PC-9 (cell line): ENCODE results near the gene FARS2. TPM values are rescaled to one million over a fixed set of nuclear protein-coding genes. Genes with fewer than 3 reads are reported as not detected.

Experiments
- BruUV-seq: library from RNA; stranded (reverse); fragments of 400-500 nt; replicated peaks from 2 replicates; lab custom pipeline; 2021; lab: Mats Ljungman, UMichigan
- CTCF ChIA-PET: fragments of 300-600 bp; sonication (Branson Sonifier 250); formaldehyde crosslinking; loops from one replicate; lab custom pipeline; 2022; ENCODE audit warnings: antibody characterized with exemption; lab: Charles Lee
- POLR2A ChIA-PET: fragments of 300-600 bp; sonication (Branson Sonifier 250); formaldehyde crosslinking; loops from one replicate; lab custom pipeline; 2022; ENCODE audit warnings: antibody characterized with exemption; ENCODE audit not compliant: unreplicated experiment; lab: Charles Lee
- DNase-seq, 2 experiments: peaks; one replicate each; pipeline versions ENCODE4 v3.0.0 to v3.0.0-alpha.2; 2015 to 2022; ENCODE audit warnings: mixed read lengths in 1 of 2
- H2AFZ ChIP-seq: fragments of 200-600 bp; sonication (generic); 2 replicates; pipeline ENCODE4 v1.8.1; 2017; ENCODE audit warnings: antibody characterized with exemption
- H3F3A ChIP-seq: fragments of 200-600 bp; sonication (generic); 2 replicates; pipeline ENCODE4 v1.8.1; 2017; ENCODE audit warnings: antibody characterized with exemption, mild to moderate bottlenecking, low read depth; ENCODE audit not compliant: insufficient read depth
- H3K27ac ChIP-seq: fragments of 200-600 bp; sonication (generic); 2 replicates; pipeline ENCODE4 v1.6.1; 2016; ENCODE audit warnings: mixed run types
- H3K27me3 ChIP-seq: fragments of 200-600 bp; sonication (generic); 2 replicates; pipeline ENCODE4 v1.6.1; 2016; ENCODE audit warnings: low read depth, mixed run types; ENCODE audit not compliant: insufficient read depth
- H3K36me3 ChIP-seq: fragments of 200-600 bp; sonication (generic); 2 replicates; pipeline ENCODE4 v1.6.1; 2016; ENCODE audit warnings: low read depth, mixed run types
- H3K4me1 ChIP-seq: fragments of 200-600 bp; sonication (generic); replicated peaks from 2 replicates; pipeline ENCODE4 v1.6.1; 2016; ENCODE audit warnings: mixed run types; ENCODE audit not compliant: insufficient read depth
- H3K4me2 ChIP-seq: fragments of 200-600 bp; sonication (generic); 2 replicates; pipeline ENCODE4 v1.6.1; 2017; ENCODE audit warnings: mixed run types
- H3K4me3 ChIP-seq: fragments of 200-600 bp; sonication (generic); 2 replicates; pipeline ENCODE4 v1.6.1; 2016; ENCODE audit warnings: mixed run types
- H3K79me2 ChIP-seq: fragments of 200-600 bp; sonication (generic); 2 replicates; pipeline ENCODE4 v1.6.1; 2017; ENCODE audit warnings: low read depth, mixed run types
- H3K9me2 ChIP-seq: fragments of 200-600 bp; sonication (generic); 2 replicates; pipeline ENCODE4 v1.8.1; 2017; ENCODE audit warnings: mild to moderate bottlenecking; ENCODE audit not compliant: insufficient read depth
- H3K9me3 ChIP-seq: fragments of 200-600 bp; sonication (generic); 2 replicates; pipeline ENCODE4 v1.8.1; 2016; ENCODE audit warnings: low read depth; ENCODE audit not compliant: insufficient read depth
- H4K20me1 ChIP-seq: fragments of 200-600 bp; sonication (generic); 2 replicates; pipeline ENCODE4 v1.8.1; 2017; ENCODE audit not compliant: insufficient read depth
- EZH2 ChIP-seq: fragments of 200-600 bp; sonication (generic); IDR thresholded peaks from 2 replicates; pipeline ENCODE4 v1.8.0; 2017; ENCODE audit warnings: antibody characterized with exemption, low read depth
- intact Hi-C: fragments of 100-400 bp; cut with micrococcal nuclease; formaldehyde crosslinking; loops from one replicate; pipeline ENCODE4 v1.10.0; 2022; ENCODE audit not compliant: unreplicated experiment
- total RNA-seq: library from RNA; stranded (reverse); gene quantifications from 2 replicates; pipeline ENCODE4 v1.2.3, GENCODE V29; 2021
- TF ChIP-seq, protein P1 (sequence below): fragments of 200-600 bp; sonication (generic); conservative IDR thresholded peaks from 2 replicates; pipeline ENCODE4 v1.6.1; 2017; ENCODE audit warnings: mixed run types, antibody characterized with exemption, mild to moderate bottlenecking, moderate library complexity

The FARS2 gene
- total RNA-seq, 1 experiment from 2014 or later = 26.7 TPM

DNA sequence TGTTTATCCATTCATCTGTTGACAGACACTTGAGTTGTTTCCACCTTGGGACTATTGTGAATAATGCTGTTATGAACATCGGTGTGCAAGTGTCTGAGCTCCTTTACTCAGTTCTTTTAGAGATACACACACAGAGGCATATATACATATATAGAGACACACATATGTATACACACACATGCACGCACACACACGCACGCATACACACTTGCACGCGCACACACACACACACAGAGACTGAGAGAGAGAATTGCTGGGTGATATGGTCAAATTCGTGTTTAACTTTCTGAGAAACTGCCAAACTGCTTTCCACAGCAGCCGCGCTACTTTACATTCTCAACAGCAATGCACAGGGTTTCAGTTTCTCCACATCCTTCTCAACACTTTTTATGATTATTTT is 273.3 kb downstream of the FARS2 start:
- no peak overlapping the region for H2AFZ ChIP-seq
- no TSS peak for BruUV-seq
- H3K79me2 ChIP-seq = no peaks in the 10 kb centered on the region
- no peaks in the 10 kb centered on the region for H3F3A ChIP-seq
- 0 out of 2 replicates have a peak, but pooled peaks cover 5% of the 10 kb centered on the region for H3K4me1 ChIP-seq
- no peaks in the 10 kb centered on the region for H4K20me1 ChIP-seq
- H3K27me3 ChIP-seq = no peaks in the 10 kb centered on the region
- H3K4me2 ChIP-seq = no peak overlapping the region
- H3K4me3 ChIP-seq = no peak overlapping the region
- H3K36me3 ChIP-seq = no peaks in the 10 kb centered on the region
- no peak for DNase-seq
- intact Hi-C loops = no loop called here
- TF ChIP-seq, protein P1, sequence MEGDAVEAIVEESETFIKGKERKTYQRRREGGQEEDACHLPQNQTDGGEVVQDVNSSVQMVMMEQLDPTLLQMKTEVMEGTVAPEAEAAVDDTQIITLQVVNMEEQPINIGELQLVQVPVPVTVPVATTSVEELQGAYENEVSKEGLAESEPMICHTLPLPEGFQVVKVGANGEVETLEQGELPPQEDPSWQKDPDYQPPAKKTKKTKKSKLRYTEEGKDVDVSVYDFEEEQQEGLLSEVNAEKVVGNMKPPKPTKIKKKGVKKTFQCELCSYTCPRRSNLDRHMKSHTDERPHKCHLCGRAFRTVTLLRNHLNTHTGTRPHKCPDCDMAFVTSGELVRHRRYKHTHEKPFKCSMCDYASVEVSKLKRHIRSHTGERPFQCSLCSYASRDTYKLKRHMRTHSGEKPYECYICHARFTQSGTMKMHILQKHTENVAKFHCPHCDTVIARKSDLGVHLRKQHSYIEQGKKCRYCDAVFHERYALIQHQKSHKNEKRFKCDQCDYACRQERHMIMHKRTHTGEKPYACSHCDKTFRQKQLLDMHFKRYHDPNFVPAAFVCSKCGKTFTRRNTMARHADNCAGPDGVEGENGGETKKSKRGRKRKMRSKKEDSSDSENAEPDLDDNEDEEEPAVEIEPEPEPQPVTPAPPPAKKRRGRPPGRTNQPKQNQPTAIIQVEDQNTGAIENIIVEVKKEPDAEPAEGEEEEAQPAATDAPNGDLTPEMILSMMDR = no peak
- no peak for TF ChIP-seq EZH2
- ChIA-PET POLR2A (no interaction called here), CTCF (no interaction called here)
- no peak overlapping the region for H3K27ac ChIP-seq
- no peaks in the 10 kb centered on the region for H3K9me3 ChIP-seq
- no peaks in the 10 kb centered on the region for H3K9me2 ChIP-seq

- no peaks in the 10 kb centered on the region for H3F3A ChIP-seq
- intact Hi-C loops = no loop called here
- no peak overlapping the region for H3K27ac ChIP-seq
- no peaks in the 10 kb centered on the region for H4K20me1 ChIP-seq
- H3K9me3 ChIP-seq = 0 out of 2 replicates have a peak, but pooled peaks cover 2% of the 10 kb centered on the region
- no peak overlapping the region for H2AFZ ChIP-seq
- H3K79me2 ChIP-seq = no peaks in the 10 kb centered on the region
- POLR2A ChIA-PET = no interaction called here
- no peaks in the 10 kb centered on the region for H3K9me2 ChIP-seq
- no peak overlapping the region for H3K4me3 ChIP-seq
- CTCF ChIA-PET = no interaction called here
- H3K4me2 ChIP-seq = no peak overlapping the region
- TF ChIP-seq, protein P1 = no peak
- no peak for TF ChIP-seq EZH2
- H3K4me1 ChIP-seq = peaks cover 8% of the 10 kb centered on the region
- no TSS peak for BruUV-seq
- DNase-seq = no peak
- H3K36me3 ChIP-seq = no peaks in the 10 kb centered on the region
- H3K27me3 ChIP-seq = no peaks in the 10 kb centered on the region
These were observed 275.3 kb downstream of the FARS2 start for GRCh38 chr6:5536644-5537043.

- BruUV-seq = no TSS peak
- no peak for TF ChIP-seq EZH2
- TF ChIP-seq, protein P1 = no peak
- H3K27me3 ChIP-seq = no peaks in the 10 kb centered on the region
- ChIA-PET CTCF (no interaction called here), POLR2A (no interaction called here)
- H3K4me3 ChIP-seq = no peak overlapping the region
- intact Hi-C loops = no loop called here
- no peaks in the 10 kb centered on the region for H3F3A ChIP-seq
- H3K27ac ChIP-seq = no peak overlapping the region
- no peaks in the 10 kb centered on the region for H4K20me1 ChIP-seq
- no peak for DNase-seq
- H3K79me2 ChIP-seq = no peaks in the 10 kb centered on the region
- peaks cover 12% of the 10 kb centered on the region for H3K4me1 ChIP-seq
- H2AFZ ChIP-seq = no peak overlapping the region
- H3K9me3 ChIP-seq = peaks cover 4% of the 10 kb centered on the region; the same call in 1 of the 2 replicates
- no peak overlapping the region for H3K4me2 ChIP-seq
- H3K9me2 ChIP-seq = no peaks in the 10 kb centered on the region
- H3K36me3 ChIP-seq = no peaks in the 10 kb centered on the region
These were observed 275.8 kb downstream of the FARS2 start for GRCh38 chr6:5537132-5537531.
